ENCODE measurements around the gene EPB41L1. TPM values are rescaled to one million over a fixed set of nuclear protein-coding genes. Genes with fewer than 3 reads are reported as not detected.

Gene EPB41L1
- polyA plus RNA-seq, 1 donor from 2014 or later: 38.2 TPM

DNA sequence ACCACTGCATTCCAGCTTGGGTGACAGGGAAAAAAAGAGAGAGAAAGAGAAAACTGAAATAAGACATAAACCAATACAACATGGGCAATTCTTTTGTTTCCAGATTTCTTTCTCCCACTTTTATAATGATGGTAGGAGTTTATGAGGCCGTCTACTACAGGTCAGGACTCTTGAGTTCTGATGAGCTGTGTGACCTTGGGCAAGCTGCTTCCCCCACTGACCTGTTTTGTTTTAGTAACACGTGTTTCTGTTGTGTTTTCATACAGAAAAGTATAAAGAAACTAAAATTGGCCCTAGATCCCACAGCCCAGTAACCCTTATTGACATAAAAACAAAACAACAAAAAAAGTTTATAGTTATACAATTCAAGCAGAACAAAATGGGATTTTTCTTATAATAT is 58.8 kb downstream of the EPB41L1 start:
- Histone ChIP-seq H3K27me3 (ENCODE audit: insufficient read depth, low read depth, low read length) (no peaks in the 10 kb centered on the region), H3K9ac (ENCODE audit: low read length) (no peak overlapping the region), H4K20me1 (ENCODE audit: insufficient read depth) (no peaks in the 10 kb centered on the region), H3K9me3 (ENCODE audit: low read length) (no peaks in the 10 kb centered on the region), H3F3A (ENCODE audit: insufficient read depth, low read length, poor library complexity, severe bottlenecking) (no peaks in the 10 kb centered on the region), H3K27ac (ENCODE audit: low read length) (no peak overlapping the region), H3K4me3 (ENCODE audit: low read length) (no peak overlapping the region), H2AFZ (ENCODE audit: low read depth, low read length) (no peak overlapping the region), H3K36me3 (ENCODE audit: insufficient read depth, low read length) (peaks cover 5% of the 10 kb centered on the region), H3K79me2 (replicated peaks; ENCODE audit: insufficient read depth, low read length) (no peaks in the 10 kb centered on the region), H3K4me2 (ENCODE audit: low read length) (no peak overlapping the region), H3K9me2 (ENCODE audit: insufficient read depth, low read length) (no peaks in the 10 kb centered on the region)
- no peak for TF ChIP-seq RAD21 (conservative IDR thresholded peaks at IDR 0.05)
- TF ChIP-seq SMC3 (conservative IDR thresholded peaks at IDR 0.05; ENCODE audit: poor library complexity): no peak
- TF ChIP-seq EP300 (conservative IDR thresholded peaks at IDR 0.05; ENCODE audit: poor library complexity, severe bottlenecking): no peak
- no peak for TF ChIP-seq POLR2AphosphoS5 (IDR thresholded peaks at IDR 0.05)
- TF ChIP-seq, protein P1, sequence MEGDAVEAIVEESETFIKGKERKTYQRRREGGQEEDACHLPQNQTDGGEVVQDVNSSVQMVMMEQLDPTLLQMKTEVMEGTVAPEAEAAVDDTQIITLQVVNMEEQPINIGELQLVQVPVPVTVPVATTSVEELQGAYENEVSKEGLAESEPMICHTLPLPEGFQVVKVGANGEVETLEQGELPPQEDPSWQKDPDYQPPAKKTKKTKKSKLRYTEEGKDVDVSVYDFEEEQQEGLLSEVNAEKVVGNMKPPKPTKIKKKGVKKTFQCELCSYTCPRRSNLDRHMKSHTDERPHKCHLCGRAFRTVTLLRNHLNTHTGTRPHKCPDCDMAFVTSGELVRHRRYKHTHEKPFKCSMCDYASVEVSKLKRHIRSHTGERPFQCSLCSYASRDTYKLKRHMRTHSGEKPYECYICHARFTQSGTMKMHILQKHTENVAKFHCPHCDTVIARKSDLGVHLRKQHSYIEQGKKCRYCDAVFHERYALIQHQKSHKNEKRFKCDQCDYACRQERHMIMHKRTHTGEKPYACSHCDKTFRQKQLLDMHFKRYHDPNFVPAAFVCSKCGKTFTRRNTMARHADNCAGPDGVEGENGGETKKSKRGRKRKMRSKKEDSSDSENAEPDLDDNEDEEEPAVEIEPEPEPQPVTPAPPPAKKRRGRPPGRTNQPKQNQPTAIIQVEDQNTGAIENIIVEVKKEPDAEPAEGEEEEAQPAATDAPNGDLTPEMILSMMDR (IDR thresholded peaks at IDR 0.05; ENCODE audit: poor library complexity, severe bottlenecking): no peak
- no peak for TF ChIP-seq MXI1 (conservative IDR thresholded peaks at IDR 0.05; ENCODE audit: poor library complexity, severe bottlenecking)
- TF ChIP-seq, protein P2, sequence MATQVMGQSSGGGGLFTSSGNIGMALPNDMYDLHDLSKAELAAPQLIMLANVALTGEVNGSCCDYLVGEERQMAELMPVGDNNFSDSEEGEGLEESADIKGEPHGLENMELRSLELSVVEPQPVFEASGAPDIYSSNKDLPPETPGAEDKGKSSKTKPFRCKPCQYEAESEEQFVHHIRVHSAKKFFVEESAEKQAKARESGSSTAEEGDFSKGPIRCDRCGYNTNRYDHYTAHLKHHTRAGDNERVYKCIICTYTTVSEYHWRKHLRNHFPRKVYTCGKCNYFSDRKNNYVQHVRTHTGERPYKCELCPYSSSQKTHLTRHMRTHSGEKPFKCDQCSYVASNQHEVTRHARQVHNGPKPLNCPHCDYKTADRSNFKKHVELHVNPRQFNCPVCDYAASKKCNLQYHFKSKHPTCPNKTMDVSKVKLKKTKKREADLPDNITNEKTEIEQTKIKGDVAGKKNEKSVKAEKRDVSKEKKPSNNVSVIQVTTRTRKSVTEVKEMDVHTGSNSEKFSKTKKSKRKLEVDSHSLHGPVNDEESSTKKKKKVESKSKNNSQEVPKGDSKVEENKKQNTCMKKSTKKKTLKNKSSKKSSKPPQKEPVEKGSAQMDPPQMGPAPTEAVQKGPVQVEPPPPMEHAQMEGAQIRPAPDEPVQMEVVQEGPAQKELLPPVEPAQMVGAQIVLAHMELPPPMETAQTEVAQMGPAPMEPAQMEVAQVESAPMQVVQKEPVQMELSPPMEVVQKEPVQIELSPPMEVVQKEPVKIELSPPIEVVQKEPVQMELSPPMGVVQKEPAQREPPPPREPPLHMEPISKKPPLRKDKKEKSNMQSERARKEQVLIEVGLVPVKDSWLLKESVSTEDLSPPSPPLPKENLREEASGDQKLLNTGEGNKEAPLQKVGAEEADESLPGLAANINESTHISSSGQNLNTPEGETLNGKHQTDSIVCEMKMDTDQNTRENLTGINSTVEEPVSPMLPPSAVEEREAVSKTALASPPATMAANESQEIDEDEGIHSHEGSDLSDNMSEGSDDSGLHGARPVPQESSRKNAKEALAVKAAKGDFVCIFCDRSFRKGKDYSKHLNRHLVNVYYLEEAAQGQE (IDR thresholded peaks at IDR 0.05; ENCODE audit: borderline replicate concordance): no peak
- no peak for TF ChIP-seq TAF1 (IDR thresholded peaks at IDR 0.05; ENCODE audit: low read depth)
- no peak for TF ChIP-seq EZH2 (IDR thresholded peaks at IDR 0.05; ENCODE audit: borderline replicate concordance, insufficient read depth, low read length, poor library complexity, severe bottlenecking)

DNA sequence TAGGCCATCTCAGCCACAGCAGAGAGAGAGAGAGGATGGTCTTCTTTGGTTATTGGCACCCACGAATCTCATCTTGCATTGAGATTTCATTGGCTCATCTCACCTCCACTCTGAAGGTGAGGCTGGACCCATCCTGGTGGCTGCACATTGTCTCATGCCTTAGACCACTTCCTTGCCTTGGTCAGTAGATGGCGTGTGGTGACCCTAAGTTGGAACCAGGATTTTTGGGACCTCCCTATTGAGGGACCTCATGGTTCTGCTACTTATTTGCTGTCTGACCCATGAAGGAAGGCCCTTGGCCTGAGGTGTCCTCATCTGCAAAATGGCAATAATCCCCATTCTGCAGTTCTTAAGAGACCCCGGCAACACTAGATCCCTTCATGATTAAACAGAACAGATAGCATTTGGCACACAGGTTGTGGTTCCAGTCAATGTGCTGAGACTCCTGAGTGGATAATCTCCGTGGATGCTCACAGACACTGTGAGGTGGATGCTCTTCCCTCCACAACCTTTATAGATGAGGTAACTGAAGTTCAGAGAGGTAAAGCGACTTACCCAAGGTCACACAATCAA is 60.2 kb downstream of the EPB41L1 start:
- Histone ChIP-seq H3K27me3 (ENCODE audit: insufficient read depth, low read depth, low read length) (no peaks in the 10 kb centered on the region), H3K9me3 (ENCODE audit: low read length) (no peaks in the 10 kb centered on the region)
- TF ChIP-seq, protein P1 (IDR thresholded peaks at IDR 0.05; ENCODE audit: poor library complexity, severe bottlenecking): peak; percentile 62
- TF ChIP-seq RAD21 (conservative IDR thresholded peaks at IDR 0.05) (peak; percentile 67), EP300 (conservative IDR thresholded peaks at IDR 0.05; ENCODE audit: poor library complexity, severe bottlenecking) (no peak), SMC3 (conservative IDR thresholded peaks at IDR 0.05; ENCODE audit: poor library complexity) (peak; percentile 65)

More for the DNA sequence above, 60.2 kb downstream of the EPB41L1 start:
- no peak overlapping the region for H3K4me3 ChIP-seq (ENCODE audit: low read length)
- no peak overlapping the region for H3K9ac ChIP-seq (ENCODE audit: low read length)
- H4K20me1 ChIP-seq (ENCODE audit: insufficient read depth): no peaks in the 10 kb centered on the region
- H3K9me2 ChIP-seq (ENCODE audit: insufficient read depth, low read length): no peaks in the 10 kb centered on the region
- H3K79me2 ChIP-seq (replicated peaks; ENCODE audit: insufficient read depth, low read length): no peaks in the 10 kb centered on the region
- H3K27ac ChIP-seq (ENCODE audit: low read length): no peak overlapping the region
- H3K36me3 ChIP-seq (ENCODE audit: insufficient read depth, low read length): peaks cover 12% of the 10 kb centered on the region
- no peak overlapping the region for H2AFZ ChIP-seq (ENCODE audit: low read depth, low read length)
- no peaks in the 10 kb centered on the region for H3F3A ChIP-seq (ENCODE audit: insufficient read depth, low read length, poor library complexity, severe bottlenecking)
- no peak overlapping the region for H3K4me2 ChIP-seq (ENCODE audit: low read length)
